Mesenchymal stem cell (in vitro differentiated cells and primary cell): ENCODE results near the gene POMP. TPM values are rescaled to one million over a fixed set of nuclear protein-coding genes. Genes with fewer than 3 reads are reported as not detected.

Experiments
- small RNA-seq: library from polyadenylated mRNA; stranded (forward); fragments of <200 nt; extraction: miRNeasy Mini kit (QIAGEN cat#:217004); gene quantifications from one replicate; pipeline ENCODE3, GENCODE V24; 2013; ENCODE audit warnings: low read depth

Gene POMP

Small RNA genes lying within 50 kb of the gene (small RNA-seq; reads per million reads assigned to genes)
- gene RF00019 (not detected), gene RNU6-53P (not detected)
